GM19240 (cell line): ENCODE measurements around the gene PCNX3.

Source experiments
- DNase-seq: peaks from one replicate; pipeline ENCODE4 v3.0.0; 2011; ENCODE audit warnings: low spot score; ENCODE audit not compliant: insufficient read length

The PCNX3 gene

GRCh38 chr11:65618763-65619162 is 3.2 kb downstream of the PCNX3 start:
- no peak for DNase-seq

GRCh38 chr11:65619281-65619928 is 3.8 kb downstream of the PCNX3 start:
- no peak for DNase-seq

DNA sequence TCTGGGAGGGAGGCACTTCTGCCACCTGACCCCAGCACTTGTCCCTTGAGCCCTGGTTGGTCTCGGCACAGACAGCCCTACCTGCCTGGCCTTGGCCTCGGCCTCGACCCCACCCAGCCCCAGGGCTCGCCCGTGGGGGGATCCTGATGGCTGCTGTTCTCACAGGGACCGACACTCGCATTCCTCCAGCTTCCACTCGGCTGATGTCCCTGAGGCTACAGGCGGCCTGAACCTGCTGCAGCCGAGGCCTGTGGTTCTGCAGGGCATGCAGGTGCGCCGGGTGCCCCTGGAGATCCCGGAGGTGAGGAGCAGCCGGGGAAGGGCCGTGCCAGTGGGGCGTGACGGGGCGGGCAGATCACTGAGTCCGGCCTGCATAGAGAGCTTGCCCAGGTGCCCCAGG is 5.1 kb downstream of the PCNX3 start:
- DNase-seq, result no peak

- no peak for DNase-seq
These were observed 5.9 kb downstream of the PCNX3 start for GRCh38 chr11:65621460-65621859.

GRCh38 chr11:65622011-65622410 is 6.4 kb downstream of the PCNX3 start:
- DNase-seq, result no peak

DNA sequence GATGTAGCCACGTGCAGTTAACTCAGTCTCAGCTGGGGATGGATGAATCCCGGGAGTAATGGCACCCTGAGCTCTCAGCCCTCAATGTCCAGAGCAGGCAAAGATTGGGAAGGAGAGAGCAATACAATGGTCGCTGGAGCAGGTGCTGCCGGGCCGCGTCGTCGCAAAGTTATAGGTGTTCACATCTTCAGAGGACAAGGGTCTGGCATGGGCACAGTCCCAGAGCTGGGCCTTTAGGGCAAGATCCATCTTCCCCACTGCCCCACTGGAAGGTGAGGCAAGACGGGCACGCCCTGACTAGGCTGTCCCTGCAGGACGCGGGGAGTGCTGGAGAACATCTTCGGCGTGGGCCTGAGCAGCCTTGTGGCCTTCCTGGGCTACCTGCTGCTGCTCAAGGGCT is 7.6 kb downstream of the PCNX3 start:
- DNase-seq, result no peak

- no peak for DNase-seq
These were observed 8.5 kb downstream of the PCNX3 start for GRCh38 chr11:65623852-65624616.

DNA sequence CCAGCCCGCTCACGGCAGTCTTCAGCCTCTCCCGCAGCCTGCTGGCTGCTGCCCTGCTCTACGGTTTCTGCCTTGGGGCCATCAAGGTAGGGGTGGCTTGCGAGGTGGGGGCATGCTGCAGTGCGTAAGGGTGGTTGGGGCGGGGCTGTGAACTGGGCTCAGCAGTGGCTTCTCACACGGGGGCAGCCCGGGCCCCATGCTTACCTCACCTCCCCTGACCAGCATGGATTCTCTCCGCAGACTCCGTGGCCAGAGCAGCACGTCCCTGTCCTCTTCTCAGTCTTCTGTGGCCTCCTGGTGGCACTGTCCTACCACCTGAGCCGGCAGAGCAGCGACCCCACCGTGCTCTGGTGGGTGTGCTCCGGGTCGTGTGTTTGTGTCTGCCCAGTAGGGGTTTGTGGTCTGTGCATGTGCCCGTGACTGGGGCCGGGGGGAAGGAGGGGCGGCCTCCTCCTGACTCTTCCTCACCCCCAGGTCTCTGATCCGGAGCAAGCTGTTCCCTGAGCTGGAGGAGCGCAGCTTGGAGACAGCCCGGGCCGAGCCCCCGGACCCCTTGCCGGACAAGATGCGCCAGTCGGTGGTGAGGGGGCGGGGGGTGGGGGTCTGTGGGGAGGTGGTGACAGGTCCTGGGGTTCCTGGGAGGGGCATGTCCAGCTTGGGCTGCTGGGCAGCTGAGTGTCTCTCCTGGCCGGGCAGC is 9.5 kb downstream of the PCNX3 start:
- no peak for DNase-seq

DNA sequence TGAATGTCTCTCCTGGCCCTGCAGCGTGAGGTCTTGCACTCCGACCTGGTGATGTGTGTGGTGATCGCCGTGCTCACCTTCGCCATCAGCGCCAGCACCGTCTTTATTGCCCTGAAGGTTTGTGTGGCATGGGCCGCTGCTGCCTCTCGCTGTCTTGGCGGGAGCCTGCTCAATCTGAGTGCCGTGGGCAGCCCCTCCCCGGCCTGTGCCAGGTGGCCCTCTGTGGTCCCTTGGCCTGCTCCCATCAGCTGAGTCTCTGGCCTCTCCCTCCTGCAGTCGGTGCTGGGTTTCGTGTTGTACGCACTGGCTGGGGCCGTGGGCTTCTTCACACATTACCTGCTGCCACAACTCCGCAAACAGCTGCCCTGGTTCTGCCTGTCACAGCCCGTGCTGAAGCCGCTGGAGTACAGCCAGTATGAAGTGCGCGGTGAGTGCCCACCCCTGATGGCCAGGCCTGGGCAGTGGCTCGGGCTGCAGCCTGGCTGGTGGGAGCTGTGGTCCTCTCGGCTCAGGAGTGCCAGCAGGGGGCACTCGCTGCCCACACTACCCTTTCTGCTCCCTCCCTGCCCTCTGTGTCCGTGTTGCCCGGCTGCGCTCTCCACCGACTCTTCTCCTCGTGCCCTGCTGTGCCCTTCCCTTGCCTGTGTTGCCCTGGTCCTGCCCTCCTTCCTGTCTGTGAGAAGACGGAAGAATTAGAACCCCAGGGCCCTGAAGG is 10.2 kb downstream of the PCNX3 start:
- no peak for DNase-seq

DNA sequence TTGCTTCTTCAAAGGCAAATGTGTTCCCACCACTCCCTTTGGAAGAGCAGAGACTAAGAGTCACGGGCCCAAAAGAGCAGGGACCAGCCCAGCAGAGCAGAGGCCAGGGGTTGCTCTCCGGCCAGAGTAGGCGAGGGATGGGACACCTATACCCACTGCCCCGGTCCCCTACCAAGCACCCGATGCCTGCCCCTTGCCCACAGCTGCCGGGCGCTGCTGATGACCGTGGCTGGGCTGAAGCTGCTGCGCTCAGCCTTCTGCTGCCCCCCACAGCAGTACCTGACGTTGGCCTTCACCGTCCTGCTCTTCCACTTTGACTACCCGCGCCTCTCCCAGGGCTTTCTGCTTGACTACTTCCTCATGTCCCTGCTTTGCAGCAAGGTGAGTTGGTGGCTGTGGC is 11.6 kb downstream of the PCNX3 start:
- DNase-seq, result no peak

DNA sequence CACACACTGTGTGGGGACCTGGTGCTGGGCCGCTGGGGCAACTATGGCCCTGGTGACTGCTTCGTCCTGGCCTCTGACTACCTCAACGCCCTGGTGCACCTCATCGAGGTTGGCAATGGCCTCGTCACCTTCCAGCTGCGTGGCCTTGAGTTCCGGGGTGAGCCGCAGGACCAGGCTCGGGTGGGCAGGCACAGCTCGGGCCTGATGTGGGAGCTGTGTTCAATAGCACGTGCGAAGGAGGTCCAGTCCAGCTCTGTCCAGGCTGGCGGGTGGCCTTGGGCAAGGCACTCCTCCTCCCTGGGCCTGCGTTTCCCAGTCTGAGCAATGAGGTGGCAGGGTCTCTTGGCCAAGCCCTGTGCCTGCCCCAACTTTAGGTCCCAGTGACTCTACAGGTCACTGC is 14.0 kb downstream of the PCNX3 start:
- DNase-seq, result no peak

DNA sequence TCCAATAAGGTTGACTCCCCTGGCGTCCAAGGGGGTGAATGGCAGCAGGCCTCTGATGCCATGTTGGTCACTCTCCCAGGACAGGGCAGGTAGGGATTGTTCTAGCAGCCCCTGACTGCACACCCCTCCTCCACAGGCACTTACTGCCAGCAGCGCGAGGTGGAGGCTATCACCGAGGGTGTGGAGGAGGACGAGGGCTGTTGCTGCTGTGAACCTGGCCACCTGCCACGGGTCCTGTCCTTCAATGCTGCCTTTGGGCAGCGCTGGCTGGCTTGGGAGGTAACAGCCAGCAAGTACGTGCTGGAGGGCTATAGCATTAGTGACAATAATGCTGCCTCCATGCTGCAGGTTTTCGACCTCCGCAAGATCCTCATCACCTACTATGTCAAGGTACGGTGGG is 14.6 kb downstream of the PCNX3 start:
- DNase-seq, result no peak

- DNase-seq, result no peak
These were observed 18.0 kb downstream of the PCNX3 start for GRCh38 chr11:65633390-65634108.

DNA sequence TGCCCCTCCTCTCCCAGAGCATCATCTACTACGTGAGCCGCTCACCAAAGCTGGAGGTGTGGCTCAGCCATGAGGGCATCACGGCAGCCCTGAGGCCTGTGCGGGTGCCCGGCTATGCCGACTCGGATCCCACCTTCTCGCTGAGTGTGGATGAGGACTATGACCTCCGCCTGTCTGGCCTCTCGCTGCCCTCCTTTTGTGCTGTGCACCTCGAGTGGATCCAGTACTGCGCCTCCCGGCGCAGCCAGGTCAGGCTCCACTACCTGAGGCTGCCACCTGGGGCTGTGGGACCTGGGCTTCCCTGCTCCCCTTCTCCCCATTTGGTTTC is 18.5 kb downstream of the PCNX3 start:
- no peak for DNase-seq

DNA sequence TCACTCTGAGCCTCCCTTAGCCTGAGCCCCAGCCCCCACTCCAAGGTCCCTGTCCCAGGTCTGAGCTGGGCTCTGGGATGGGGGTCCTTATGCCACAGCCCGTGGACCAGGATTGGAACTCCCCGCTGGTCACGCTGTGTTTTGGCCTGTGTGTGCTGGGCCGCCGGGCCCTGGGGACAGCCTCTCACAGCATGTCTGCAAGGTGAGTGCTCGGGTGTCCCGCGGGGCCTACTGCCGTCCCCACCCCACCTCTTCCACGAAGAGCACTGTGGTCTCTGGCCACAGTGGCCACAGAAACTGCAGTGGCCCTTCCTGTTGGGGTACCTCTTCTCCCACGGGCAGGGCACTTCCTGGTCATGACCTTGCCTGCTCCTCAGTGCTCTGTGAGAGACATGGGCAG is 18.9 kb downstream of the PCNX3 start:
- no peak for DNase-seq

DNA sequence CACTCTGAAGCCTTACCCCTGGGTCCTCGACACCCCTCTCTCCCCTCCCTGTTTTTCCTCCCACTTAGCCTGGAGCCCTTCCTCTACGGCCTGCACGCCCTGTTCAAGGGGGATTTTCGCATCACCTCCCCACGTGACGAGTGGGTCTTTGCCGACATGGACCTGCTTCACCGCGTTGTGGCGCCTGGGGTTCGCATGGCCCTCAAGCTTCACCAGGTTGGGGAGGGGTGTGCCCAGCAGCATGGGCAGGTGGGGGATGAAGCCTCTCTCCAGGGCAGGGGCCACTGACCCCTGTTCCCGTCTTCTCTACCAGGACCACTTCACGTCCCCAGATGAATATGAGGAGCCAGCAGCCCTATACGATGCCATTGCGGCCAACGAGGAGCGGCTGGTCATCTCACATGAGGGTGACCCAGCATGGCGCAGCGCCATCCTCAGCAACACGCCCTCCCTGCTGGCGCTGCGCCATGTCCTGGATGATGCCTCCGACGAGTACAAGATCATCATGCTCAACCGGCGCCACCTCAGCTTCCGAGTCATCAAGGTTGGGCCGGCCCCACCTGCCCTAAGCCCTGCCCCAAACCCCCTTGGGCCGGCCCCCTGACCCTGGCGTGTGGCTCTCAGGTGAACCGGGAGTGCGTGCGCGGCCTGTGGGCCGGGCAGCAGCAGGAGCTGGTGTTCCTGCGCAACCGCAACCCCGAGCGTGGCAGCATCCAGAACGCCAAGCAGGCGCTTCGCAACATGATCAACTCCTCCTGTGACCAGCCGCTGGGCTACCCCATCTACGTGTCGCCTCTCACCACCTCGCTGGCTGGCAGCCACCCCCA is 19.5 kb downstream of the PCNX3 start:
- DNase-seq, result no peak

DNA sequence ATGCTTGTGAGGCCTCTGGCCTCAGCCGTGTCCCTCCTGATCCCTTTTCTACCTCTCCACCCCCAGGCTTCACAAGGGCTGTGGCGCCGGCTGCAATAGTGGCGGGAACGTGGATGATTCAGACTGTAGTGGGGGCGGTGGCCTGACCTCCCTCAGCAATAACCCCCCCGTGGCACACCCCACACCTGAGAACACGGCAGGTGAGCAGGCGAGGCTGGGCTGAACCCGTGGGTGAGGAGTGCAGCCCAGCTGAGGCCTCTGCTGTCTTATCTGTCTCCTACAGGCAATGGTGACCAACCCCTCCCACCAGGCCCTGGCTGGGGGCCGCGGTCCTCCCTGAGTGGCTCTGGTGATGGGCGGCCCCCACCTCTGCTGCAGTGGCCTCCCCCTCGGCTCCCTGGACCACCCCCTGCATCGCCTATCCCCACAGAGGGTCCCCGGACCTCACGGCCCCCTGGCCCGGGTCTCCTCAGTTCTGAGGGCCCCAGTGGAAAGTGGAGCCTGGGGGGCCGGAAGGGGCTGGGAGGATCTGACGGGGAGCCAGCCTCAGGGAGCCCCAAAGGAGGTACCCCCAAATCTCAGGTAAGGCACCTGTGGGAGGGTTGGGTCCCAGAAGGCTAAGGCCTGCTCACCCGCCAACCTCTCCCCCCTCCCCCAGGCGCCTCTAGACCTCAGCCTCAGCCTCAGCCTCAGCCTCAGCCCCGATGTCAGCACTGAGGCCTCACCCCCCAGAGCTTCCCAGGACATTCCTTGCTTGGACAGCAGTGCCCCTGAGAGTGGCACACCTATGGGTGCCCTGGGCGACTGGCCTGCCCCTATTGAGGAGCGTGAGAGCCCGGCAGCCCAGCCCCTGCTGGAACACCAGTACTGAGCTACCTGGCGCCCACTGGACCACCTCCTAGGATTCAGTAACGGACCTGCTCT is 20.8 kb downstream of the PCNX3 start:
- no peak for DNase-seq

DNA sequence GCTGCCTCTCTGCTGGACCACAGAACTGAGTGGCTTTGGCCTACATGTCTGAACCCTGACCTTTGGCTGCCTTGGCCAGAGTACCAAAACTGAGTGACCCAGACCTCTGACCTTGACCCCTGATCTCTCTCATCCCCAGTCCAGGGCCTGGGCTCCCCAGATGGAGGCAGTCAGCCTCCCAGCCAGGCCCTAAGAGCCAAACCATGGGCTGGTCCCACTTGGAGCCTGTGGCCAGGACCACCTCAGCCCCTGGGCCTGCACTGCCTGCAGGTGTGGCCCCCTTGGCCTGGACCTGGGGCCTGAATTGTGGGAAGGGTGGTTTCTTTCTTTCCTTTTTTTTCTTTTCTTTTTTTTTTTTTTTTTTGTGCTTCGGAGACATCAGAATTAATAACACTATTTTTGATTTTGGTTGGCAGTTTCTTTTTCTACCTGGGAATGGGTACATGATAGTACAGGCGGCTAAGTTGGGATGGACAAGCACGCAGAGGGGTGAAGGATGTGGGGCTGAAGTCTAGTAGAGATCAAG is 21.5 kb downstream of the PCNX3 start:
- DNase-seq, result no peak

DNA sequence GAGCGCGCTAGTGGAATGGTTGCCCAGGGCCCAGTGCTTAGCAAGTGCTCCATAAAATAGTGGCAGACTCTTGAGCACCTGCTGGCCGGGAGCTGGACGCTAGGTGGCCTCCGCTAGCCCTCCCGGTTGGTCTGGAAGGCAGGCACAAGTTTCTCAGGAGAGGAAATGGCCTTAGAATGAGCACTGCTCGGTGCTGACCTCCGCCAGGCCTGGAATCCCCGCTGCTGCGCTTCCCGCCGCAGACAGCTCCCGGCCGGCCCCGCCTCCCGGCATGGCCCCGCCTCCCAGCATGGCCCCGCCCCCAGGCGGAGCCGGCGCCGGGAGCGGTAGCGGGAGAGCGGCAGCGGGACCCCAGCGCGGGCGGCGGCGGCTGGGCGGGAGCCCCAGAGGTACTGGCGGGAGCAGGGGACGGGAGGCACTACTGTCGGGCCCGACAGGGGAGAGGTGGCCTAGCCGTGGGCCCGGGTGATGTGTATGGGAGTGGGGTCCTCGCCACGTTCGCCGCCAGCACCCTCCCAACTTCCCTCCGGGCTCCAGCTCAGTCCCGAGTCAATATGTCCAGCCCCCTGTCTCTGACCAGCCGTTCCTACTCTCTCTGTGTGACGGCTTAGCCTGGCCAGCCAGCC is 22.3 kb downstream of the PCNX3 start, which contains the start of gene SIPA1:
Gene SIPA1 (plus strand): TSS at position 308 of the 626 bp plus-strand sequence. CDS start 2,821 bp downstream, outside the sequence.
- DNase-seq, result no peak
